Stimulated activated CD4-positive, alpha-beta T cell treated with anti-CD3 and anti-CD28 coated beads, Interleukin-1b, Interleukin-23, amount 100 ng/mL, for 48 hours (primary cell): Measurements from ENCODE around the gene RABGGTA.
"Not testable (repeated sequence)": the region's sequence is repeated elsewhere in the genome, so short reads cannot be mapped to it uniquely, and the experiment has no call there.

Source experiments
- DNase-seq: peaks from one replicate; pipeline ENCODE4 v3.0.0-alpha.2; 2020

RABGGTA gene

GRCh38 chr14:24238123-24238522 is 33.3 kb downstream of the RABGGTA start:
- no peak for DNase-seq

GRCh38 chr14:24237463-24237955 is 33.9 kb downstream of the RABGGTA start:
- DNase-seq, result no peak

DNA sequence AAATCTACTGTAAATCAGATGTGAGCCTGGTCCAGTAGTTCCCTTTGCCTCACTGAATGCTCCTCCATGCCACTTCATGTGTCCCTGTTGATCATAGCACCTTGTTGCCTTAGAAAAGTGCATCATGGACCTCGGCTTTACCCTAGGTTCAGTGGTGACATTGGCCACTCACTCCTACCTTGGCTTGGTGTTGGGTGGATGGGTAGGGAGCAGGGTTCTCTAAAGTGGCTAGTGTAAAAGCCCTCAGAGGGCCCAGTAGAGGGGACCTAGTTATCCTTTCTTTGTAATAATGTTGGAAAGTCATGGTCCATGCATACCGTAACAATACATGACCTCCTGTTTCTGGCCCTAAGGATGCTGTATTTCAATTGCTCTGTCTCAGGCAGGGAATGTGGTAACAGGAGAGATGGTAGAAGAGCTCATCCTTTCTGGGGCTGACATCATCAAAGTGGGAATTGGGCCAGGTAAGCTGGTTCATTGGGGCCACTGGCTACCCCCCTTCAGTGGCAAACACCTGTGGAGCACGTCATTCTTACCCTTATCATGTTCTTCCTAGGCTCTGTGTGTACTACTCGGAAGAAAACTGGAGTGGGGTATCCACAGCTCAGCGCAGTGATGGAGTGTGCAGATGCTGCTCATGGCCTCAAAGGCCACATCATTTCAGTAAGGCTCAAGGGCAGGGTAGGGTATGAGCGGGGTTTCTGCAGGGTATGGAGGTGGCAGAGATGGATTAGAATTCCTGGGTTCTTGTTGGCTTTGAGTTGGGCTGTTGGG is 34.5 kb downstream of the RABGGTA start:
- DNase-seq, result no peak

DNA sequence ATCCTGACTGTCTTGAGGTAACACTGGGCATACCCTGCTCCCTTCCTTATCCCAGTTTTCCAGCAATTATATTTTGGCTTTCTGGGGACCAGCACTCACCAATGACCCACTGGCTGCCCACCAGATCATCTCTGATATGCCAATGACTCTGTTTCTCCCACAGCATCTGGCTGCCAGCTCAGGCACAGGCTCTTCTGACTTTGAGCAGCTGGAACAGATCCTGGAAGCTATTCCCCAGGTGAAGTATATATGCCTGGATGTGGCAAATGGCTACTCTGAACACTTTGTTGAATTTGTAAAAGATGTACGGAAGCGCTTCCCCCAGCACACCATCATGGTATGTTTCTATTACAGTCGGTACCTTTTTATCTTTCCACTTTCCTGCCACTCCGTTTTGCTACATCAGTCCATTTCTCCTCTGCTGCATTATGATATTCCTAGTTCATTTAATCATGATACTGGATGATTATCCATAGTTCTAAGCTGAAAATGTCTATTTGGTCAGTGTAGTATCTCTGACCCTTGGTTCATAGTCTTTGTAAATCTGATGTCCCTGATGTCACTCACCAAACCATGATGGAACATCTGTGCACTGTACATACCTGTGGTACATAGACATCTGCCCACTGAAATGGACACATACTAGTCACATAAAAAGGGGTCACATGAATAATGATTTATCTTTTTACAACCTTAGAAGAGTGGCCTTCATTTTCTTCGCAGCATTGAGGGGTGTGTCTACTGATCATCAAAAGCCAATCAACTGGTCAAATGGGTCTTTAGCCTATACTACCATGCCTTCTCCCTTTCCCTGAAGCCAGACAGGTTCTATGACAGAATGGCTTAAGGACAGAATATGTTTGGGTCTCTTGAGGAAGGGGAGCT is 35.4 kb downstream of the RABGGTA start:
- no peak for DNase-seq

DNA sequence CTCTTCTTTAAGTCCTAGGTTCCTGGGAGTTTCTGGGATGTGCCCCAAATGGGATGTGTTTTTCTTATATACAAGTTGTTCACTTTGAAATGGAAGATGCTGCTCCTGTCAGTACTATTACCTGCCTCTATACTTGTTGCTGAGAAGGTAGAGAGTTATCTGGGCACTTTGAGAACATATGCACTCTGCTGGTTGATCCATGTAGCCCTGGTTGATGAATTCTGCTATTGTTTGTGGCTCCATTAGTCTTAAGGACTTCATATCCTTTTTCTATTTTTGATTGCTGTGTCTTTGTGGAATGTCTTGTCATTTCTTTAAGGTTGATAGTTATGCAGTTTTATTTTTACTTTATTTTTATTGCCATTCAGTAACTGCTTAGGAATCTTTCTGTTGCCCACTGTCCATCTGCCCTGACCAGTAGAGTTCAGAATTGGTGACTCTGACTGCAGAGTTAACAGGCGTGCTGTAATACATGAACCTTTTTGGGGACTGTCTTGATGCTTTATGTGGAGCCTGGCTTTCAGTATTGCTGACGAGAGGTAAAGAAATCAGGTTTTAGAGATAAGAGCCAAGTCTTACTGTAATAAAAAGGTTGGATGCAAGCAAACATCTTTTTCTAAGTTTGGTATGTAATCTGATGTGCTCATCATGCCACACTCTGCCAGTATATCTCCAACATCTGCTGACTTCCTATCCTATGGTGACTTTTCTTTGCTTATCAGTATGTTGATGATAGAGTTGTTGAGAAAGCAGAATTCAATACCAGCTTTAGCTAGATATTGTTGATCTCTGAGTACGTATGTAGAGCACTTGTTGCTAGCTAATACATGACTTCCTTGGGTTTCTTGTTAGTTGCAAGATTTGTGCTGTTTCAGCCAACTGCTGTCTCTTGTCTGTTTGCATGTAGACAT is 37.0 kb downstream of the RABGGTA start:
- no peak for DNase-seq

DNA sequence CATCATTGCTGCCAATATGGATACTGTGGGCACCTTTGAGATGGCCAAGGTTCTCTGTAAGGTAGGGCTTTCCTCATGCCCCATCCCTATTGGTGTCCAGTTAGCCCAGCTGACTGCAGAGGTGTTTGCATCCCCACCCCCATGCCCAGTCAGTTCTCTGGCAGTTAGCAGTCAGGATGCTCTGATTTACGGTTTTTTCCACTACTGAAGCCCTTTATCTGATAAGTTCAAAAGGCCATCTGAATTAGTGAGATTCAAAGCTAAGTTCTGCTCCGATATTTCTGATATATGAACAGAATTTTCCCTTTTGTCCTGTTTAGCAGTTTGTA is 37.9 kb downstream of the RABGGTA start:
- no peak for DNase-seq

DNA sequence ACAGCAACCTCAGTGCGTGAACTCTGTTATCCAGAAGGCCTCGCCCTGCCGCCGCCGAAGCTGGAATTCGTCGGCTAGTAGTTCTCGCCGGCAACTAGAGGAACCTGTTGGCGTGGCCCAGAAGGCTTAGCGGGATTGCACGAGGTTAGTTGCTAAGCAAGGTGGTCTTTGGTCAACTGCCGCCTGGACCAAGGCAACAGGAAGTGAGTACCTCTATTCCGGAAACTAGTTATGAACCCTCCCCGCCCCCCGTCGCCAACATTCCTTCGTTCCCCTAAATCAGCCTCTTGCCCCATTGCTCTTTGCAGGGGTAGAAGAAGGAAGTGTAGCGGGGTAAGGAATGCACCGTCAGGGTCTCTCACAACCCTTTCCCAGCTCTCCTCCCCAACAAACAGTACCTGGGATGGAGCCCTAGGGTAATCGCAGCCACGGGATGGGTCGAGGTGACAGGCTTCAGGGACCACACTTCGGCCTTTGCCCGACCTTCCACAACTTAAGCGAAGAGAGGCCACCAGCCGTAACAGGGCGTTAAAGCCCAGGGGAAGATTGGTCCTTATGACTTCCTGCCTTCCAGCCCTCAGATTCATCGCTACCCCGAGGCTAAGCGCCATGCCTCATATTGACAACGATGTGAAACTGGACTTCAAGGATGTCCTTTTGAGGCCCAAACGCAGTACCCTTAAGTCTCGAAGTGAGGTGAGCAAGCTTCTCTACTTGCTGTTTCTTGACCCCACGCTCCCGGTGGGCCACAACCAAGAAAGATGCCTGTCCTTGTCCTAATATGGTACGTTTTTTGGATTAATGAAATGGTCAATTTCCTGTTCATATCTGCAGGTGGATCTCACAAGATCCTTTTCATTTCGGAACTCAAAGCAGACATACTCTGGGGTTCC is 38.5 kb downstream of the RABGGTA start, which contains the start of gene GMPR2:
Gene GMPR2, plus strand, starts transcription at position 285 of the 893 bp plus-strand sequence. Its CDS starts 325 bp downstream, at position 610.
- DNase-seq, result no peak

- peak; percentile 96 for DNase-seq
These were observed 39.2 kb downstream of the RABGGTA start, which contains the start of gene NEDD8 for GRCh38 chr14:24232121-24232644. Gene NEDD8 (minus strand): TSS chr14:24232367. CDS start chr14:24232267, 100 bp downstream.

DNA sequence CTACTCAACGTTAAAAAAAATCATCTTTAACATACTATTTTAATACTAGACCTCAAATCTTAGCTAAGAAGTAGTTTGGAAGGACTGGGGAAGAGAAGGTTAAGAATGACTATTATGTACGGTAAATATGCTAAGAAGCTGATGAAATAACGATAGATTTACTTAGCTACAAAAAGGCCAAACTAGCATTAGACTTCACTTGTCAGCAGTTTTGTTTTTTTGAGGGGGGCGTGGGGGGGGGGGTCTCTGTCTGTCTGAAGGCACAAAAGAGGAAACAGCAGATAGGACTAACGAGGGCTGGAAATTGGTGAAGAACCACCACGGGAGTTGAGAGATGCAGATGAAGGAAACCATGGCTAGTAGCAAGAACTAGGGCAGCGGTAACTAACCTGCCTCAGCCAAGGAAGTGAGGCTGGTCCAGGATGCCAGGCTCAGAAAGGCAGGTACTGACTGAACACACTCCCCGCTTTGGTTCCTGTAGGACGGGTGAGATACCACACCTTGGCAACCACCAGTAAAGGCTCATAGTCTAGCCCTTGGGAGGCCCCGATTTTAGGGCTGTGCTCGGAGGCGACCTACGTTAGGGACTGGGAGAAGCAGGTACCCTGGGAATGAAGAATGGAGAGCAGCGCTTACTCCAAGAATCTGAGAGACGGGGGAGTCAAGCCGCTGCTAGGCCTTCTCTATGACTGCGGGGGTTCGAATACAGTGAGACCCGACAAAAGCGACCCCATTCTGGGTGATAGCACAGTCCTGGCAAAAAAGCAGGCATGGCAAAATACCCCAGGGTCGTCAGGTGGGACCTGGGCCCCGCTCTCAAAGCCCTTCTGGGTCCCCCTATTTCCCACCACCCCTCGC is 39.9 kb downstream of the RABGGTA start:
- DNase-seq, result peak; percentile 32

- DNase-seq, result no peak
These were observed 42.5 kb downstream of the RABGGTA start for GRCh38 chr14:24228902-24229301.

DNA sequence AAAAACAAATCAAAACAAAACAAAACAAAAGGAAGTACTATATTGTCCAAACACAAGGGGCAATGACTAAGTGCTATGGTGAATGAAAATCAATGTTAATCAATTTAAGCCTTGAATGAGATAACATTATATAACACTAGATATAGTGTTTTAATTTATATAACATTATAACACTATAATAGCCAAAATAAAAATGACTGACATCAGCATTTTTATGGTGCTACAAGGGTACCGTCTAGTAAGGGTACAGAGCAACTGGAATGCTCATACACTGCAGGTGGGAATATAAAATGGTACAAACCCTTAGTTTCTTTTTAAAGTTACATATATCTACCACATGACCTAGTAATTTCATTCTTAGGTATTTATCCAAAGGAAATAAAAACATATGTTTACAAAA is 44.9 kb downstream of the RABGGTA start:
- DNase-seq, result no peak

DNA sequence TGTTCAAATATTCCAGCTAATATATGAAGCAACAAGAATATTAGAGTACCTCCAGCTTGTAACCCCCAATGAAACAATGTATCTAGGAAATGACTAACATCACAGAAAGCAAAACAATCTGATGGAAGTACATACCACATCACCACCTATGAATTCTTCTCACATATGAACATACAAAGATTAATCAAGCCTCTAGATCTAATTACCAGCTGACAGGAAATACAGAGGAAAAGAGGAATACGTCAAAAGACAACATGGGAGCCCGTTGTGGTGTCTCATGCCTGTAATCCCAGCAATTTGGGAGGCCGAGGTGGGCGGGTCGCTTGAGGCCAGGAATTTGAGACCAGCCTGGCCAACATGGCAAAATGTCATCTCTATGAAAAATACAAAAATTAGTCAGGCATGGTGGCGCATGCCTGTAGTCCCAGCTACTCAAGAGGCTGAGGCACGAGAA is 46.8 kb downstream of the RABGGTA start:
- DNase-seq, result no peak

- not testable (repeated sequence) for DNase-seq
These were observed 48.4 kb downstream of the RABGGTA start for GRCh38 chr14:24222987-24223386.

DNA sequence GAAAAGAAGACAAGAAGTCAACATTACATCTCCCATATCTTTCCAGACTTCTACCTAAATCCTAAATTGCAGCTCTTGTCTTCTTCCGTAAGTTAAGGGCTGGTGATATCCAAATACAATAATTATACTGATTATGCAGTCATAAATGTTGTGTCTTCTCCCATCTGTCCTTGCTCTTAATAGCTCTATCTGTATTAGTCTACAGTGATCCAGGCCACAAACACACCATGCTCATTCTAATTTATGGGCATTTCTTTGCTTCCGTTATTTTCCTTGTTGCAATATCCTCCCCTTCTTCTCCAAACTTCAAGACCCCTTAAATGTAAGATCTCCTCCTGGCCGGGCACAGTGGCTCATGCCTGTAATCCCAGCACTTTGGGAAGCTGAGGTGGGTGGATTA is 51.9 kb downstream of the RABGGTA start:
- no peak for DNase-seq

DNA sequence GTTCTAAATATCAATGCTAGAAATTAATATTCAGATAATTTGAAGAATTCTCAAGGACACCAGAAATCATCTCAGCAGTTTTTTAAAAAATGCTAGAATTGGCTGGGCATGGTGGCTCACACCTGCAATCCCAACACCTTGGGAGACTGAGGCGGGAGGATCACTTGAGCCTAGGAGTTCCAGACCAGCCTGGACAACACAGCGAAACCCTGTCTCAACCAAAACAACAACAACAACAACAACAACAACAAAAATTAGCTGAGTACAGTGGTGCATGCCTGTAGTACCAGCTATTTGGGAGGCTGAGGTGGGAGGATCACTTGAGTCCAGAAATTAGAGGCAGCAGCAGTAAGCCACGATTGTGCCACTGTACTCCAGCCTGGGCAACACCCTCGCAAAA is 52.3 kb downstream of the RABGGTA start:
- DNase-seq, result no peak

- DNase-seq, result not testable (repeated sequence)
These were observed 54.5 kb downstream of the RABGGTA start for GRCh38 chr14:24216876-24217275.

DNA sequence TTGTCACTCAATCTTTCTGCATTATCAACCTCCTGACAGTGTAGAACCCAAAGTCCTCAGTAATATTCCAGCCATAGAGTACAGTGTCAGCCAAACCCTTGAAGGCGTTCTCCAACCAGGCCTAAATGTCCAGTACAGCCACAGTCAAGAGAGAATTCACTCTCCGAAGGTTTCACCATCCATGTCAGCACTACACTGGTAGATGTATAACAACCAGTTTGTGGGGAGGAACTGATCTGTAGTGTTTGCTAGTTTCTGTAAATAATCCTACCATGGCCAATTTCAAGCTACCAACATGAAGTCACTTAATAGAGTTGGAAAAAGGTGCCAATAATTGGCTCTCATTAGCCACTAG is 55.1 kb downstream of the RABGGTA start:
- DNase-seq, result no peak
